ENCODE data around the gene ATXN8OS.
"Not testable (repeated sequence)": the region's sequence is repeated elsewhere in the genome, so short reads cannot be mapped to it uniquely, and the experiment has no call there.

Gene ATXN8OS

GRCh38 chr13:70107498-70108281 is at the start of gene ATXN8OS:
TSS of gene ATXN8OS (plus strand) at chr13:70107826.
- DNase-seq = no peak

DNA sequence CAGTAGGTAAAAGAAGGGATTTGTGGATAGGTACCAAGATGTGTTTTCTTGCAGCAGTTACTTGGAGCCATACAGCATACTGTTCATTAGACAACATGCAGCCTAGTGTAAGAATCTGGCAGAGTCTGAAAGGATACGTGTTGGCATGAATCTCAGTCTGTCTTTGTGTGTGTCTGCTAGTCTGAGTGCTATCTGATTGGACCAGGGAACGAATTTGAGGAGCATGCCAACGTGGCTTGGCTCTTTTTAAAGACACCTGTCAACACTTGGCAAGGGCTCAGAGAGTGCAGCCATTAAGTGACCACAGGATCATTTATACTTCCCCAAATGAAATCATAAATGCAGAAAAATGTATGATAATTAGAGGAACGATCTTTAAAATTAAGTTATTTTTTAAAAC is 27.6 kb upstream of the ATXN8OS start:
- no peak for DNase-seq

- DNase-seq = no peak
These were observed 20.4 kb upstream of the ATXN8OS start for GRCh38 chr13:70087247-70087646.

- no peak for DNase-seq
These were observed 18.7 kb upstream of the ATXN8OS start for GRCh38 chr13:70088926-70089325.

DNA sequence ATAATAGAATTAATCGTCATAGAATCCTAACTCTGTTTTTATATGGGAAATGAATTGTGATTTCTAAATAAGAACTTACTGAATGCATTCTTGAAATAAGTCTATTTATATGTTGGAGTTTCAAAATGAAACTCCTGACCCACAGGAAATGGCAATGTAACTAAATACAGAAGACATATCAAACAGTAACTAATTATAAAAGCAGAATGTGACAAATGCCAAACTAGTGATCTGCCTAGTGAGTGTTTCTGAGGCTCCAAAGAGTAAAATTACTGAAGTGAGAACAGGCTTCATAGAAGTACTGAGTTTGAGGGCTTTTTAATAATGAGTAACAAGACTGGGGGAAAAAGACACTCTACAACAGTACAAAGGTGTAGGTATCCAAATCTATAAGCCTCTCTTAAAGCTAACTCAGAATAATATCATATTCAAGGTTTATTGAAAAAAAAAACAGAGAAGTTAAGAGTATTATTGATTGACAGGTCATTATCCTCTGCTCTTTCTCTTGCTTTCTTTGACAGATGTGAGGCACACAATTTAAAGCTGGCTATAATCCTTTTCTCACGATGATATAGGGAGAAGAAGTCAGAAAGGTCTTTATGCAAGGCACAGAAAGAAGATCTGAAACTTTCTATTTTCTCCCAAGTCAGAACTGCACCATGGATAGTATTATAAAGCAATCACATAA is 17.4 kb upstream of the ATXN8OS start:
- no peak for DNase-seq

DNA sequence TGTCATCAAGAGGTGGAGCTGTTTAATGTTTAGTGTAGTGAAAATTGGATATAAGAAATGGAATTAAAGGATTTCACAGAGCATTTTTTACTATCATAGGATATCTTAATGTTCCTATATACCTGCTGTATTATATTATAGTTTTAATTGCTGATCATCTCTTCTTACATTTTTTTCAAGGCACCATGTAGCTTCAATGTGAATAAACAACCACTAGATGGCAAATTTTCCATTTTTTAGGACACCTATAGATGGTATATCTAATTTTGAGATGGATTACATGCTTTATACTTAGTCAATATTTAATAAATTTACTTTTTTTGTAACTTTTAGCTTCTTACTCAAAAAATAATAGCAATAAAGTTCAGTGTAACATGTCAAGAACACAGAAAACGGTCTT is 9.0 kb upstream of the ATXN8OS start:
- no peak for DNase-seq

DNA sequence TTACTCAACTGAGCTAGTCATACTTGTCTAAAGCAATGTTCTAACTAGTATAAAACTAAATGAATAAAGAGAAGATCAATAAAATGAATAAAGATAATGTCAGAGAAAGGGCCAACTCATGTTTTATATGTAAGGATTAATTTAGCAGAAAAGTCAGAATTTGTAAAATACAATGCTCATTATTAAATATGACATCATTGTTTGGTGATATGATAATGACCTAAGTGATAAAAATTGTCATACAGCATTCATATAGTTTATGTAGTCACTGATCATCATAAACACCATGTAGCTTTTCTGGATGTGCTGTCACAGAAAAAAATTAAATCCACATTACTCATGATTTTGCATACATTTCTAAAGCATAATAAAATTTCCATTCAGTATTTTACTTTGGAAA is 3.1 kb upstream of the ATXN8OS start:
- no peak for DNase-seq

DNA sequence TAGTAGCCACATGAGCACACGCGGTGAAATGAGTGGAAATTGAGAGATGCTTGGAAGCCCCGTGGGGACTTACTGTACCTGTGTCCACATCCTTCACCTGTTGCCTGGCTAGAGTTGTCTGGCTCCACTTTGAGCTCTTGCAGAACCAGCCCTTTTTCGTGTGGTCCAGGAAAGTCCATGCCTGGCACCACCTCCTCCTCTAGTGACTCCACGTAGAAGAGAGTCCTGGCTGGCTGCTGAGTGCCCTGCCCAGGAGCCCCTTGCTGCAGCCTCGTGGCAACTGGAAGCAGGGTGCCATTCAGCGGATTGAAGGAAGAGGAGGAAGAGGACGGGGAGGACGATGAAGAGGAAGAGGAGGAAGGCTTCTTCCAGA is 515 bp upstream of the ATXN8OS start:
- DNase-seq = no peak

DNA sequence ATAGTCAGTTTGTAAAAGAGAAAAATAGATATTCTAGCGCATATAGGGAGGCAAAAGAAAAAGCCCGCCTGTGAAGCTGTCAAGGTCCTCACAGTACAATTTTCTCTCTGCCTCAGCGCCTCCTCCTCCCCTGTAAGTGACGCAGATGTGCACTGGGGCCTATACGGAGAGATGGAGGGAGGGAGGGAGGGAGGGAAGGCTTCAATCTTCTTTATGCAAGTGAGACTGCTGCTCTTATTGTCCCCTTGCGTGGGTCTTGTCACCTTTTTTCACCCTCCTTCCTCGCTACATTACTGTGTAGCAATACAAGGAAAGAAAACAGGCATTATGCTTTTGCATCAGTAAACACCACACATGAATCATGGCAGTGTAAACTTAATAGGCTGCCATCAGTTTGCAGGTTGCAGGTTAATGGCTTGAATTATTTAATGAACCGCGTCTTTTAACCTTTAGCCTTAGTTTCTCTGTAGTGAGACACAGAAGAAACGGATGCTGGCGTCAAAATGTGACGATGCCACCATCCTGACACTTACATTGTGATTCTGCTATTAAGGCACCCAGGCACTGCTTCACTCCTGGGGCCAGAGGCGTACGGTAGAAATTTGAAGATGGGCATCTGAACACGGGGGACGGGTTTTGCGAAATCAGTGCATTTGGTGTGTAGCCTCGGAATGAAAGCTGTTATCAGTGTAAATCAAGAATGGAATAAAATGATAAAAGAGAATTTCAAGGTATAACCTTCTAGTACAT is 905 bp downstream of the ATXN8OS start, which contains the start of gene KLHL1:
Gene KLHL1 (minus strand): TSS at position 97 of the 750 bp plus-strand sequence. CDS start 753 bp downstream, outside the sequence.
- DNase-seq = no peak

GRCh38 chr13:70117338-70117905 is 9.8 kb downstream of the ATXN8OS start:
- DNase-seq = no peak

DNA sequence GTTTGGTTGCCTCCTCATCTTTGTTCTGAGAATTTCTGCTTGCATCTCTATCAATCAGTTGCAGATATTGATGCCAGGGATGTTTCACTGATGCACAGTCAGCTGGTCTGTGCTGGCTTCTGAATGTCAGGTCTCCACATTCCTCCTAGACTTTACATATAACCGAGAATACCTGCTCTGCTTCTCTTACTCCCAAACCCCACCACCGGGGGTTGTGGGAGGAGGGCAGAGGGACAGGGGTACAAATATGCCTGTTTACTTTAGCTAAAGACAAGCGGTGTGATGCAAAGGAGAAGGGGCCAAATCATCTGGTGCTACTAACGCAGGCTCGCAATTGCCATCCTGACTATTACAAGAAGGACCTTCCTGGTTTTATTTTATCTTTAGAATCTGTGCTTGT is 18.1 kb downstream of the ATXN8OS start:
- DNase-seq = no peak

DNA sequence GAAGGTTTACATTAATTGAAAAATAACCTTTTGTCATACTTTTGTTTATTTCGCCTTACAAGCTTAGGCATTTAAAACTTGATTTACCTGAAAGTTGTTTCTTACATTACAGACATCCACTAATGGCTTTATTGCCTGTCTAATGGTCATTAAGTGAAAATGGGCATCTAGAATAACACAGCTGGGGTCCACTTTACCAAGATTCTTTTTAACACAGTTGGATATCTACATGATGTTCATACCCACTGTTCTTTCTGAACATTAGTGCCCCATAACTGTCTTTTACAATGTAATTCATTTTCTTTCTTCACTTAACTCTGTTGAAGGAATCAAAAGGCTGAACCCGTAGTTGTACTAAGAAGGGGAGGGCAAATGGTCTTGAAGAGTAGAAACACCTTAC is 20.5 kb downstream of the ATXN8OS start:
- DNase-seq = no peak

DNA sequence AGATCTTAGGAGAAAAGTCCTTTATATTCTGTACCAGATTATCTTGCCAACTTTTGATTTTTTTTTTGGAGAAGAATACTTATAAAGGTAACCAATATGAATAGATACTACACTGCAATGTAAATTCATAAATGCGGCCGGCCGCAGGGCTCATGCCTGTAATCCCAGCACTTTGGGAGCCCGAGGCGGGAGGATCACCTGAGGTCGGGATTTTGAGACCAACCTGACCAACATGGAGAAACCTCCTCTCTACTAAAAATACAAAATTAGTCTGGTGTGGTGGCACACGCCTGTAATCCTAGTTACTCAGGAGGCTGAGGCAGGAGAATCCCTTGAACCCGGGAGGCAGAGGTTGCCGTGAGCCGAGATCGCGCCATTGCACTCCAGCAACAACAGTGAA is 35.0 kb downstream of the ATXN8OS start:
- not testable (repeated sequence) for DNase-seq

- DNase-seq = no peak
These were observed 54.5 kb downstream of the ATXN8OS start for GRCh38 chr13:70162141-70162540.

GRCh38 chr13:70170689-70171088 is 63.1 kb downstream of the ATXN8OS start:
- DNase-seq = no peak

DNA sequence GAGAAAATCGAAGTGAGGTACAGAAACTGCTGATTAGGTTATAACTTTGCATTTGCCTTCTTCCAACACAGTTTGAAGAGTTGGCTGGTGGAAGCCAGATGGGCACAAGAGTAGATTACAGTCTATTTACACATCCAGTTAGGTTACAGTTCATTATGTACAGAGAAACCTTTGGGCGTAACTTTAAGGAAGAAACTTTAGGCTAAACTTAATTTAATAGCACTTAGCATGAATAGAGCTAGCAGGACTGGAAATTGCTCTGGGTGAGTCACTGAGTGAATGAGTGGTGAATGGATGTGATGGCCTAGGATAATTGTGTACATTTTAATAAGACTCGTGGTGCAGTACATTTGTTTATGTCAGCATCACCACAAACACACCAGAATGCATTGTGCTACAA is 63.5 kb downstream of the ATXN8OS start:
- DNase-seq = no peak

DNA sequence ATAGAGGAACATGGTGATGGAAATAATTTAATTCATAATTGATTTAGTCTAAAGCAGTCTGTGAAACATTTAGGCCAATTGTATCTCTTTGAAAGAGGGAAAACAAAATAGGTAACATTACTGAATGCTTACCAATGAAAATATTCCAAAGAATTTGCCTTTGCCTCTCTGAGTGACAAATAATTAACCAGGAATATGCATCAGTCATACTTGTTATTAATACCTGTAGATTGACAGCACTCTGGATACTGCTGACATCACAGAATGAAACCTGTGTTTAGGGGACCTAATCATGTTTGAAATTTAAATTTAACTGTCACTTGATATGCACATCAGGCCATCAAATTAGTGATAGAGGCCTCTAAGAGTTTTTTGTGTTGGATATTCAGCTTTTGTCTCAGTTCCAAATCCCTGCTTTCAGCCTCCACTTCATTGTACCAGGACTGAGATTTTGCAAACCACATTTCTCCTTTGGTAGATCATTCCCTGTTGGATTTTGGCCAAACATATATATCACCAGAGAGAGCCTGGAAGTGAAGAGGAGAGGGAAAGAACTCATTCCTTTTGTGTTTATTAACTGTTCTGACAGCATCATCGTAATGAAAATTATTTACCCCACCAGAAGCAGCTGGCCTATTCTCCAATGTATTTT is 65.4 kb downstream of the ATXN8OS start:
- no peak for DNase-seq

DNA sequence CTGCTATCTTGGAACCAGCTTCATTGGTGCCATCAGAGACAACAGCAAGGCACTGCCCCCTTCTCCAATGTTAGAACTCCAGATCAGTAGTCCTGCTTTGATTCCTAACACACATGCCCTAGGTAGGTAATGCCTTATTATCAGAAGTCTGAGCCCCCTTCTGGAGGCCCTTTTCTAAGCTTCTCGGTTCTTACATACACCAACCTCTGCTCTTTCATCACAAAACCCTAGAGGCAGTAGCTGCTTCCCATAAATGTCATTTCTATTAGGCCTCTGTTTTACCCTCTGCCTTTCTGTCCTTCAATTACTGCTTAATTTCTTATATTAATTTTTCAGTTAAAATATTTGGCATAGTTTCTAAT is 66.0 kb downstream of the ATXN8OS start:
- DNase-seq = no peak

DNA sequence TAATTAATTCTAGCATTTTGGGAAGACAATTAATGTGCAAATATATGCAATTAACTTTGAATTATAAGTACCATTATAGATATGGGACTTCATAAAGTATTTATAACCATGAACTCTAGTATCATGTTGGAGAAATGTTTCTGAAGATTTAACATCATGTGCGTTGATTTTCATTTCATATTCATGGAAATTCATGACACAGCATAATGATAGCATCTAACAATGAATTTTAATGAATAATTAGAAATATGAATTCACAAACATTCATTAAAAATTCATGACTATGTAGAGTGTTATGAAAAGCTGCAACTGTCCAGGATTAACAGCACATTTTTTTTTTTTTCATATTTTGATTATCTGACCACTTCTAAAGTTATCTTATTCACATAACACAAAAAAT is 70.7 kb downstream of the ATXN8OS start:
- DNase-seq = no peak
